Mucosa of rectum (tissue), 2 donors: ENCODE measurements around the gene RARB.

ENCODE experiments used
- H3K27ac ChIP-seq, 2 donors: one replicate each; pipeline ENCODE4 v1.7.0; 2013; ENCODE audit warnings: inconsistent platforms in 2 of 2, low read depth in 2 of 2, low read length in 2 of 2
- H3K27me3 ChIP-seq, 2 donors: one replicate each; pipeline ENCODE4 v1.7.0; 2013; ENCODE audit warnings: low read length in 2 of 2; ENCODE audit not compliant: control insufficient read depth in 2 of 2, insufficient read depth in 2 of 2
- H3K36me3 ChIP-seq, 2 donors: one replicate each; pipeline ENCODE4 v1.7.0; 2013; ENCODE audit warnings: low read length in 2 of 2; ENCODE audit not compliant: control insufficient read depth in 2 of 2, insufficient read depth in 2 of 2
- H3K4me1 ChIP-seq, 2 donors: one replicate each; pipeline ENCODE4 v1.7.0; 2013; ENCODE audit warnings: low read length in 2 of 2, mild to moderate bottlenecking in 1 of 2; ENCODE audit not compliant: control insufficient read depth in 2 of 2, insufficient read depth in 2 of 2
- H3K4me3 ChIP-seq, 2 donors: one replicate each; pipeline ENCODE4 v1.7.0; 2013; ENCODE audit warnings: low read length in 2 of 2
- H3K9ac ChIP-seq, 2 donors: one replicate each; pipeline ENCODE4 v1.7.0; 2013; ENCODE audit warnings: low read length in 2 of 2, low read depth in 1 of 2, mild to moderate bottlenecking in 1 of 2
- H3K9me3 ChIP-seq, 2 donors: one replicate each; pipeline ENCODE4 v1.7.0; 2013; ENCODE audit warnings: low read length in 2 of 2; ENCODE audit not compliant: control insufficient read depth in 2 of 2
- donor health status: healthy.
- donor health status: Normal muscosa, but diverticular disease.

The RARB gene

GRCh38 chr3:25604107-25604805 lies 176.2 kb downstream of the RARB start:
- Histone ChIP-seq H3K9me3 (no peaks in the 10 kb centered on the region), H3K27ac (no peak overlapping the region), H3K4me3 (no peak overlapping the region), H3K27me3 (no peaks in the 10 kb centered on the region), H3K9ac (no peak overlapping the region), H3K36me3 (peaks cover 51 to 60% of the 10 kb centered on the region in 2 donors), H3K4me1 (no peaks in the 10 kb centered on the region)

- H3K9me3 ChIP-seq, result no peaks in the 10 kb centered on the region
- H3K4me1 ChIP-seq, result no peaks in the 10 kb centered on the region
- no peak overlapping the region for H3K4me3 ChIP-seq
- H3K27me3 ChIP-seq, result no peaks in the 10 kb centered on the region
- no peak overlapping the region for H3K9ac ChIP-seq
- peaks cover 62 to 70% of the 10 kb centered on the region in 2 donors for H3K36me3 ChIP-seq
- no peak overlapping the region for H3K27ac ChIP-seq
Measured at GRCh38 chr3:25610167-25610566, 182.1 kb downstream of the RARB start.

DNA sequence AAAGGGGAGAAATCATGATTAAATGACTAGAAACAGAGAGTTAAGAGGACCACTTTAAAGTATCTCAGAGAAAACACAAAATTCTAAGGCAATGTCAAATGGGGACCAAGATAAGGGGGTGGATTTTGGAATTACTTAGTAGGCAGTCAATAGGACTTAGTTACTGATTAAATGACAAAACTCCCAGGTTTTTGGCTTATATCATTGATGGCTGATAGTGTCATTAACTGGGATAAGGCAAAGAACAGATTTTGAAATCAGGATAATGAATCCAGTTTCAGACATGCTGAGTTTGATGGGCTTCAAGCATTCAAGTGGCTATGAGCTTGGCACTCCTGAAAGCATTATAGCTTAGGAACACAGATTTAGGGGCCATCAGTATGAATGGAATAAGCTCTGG lies 182.7 kb downstream of the RARB start:
- H3K36me3 ChIP-seq, result peaks cover 56 to 64% of the 10 kb centered on the region in 2 donors
- no peaks in the 10 kb centered on the region for H3K4me1 ChIP-seq
- H3K27ac ChIP-seq, result no peak overlapping the region
- no peaks in the 10 kb centered on the region for H3K9me3 ChIP-seq
- no peak overlapping the region for H3K4me3 ChIP-seq
- no peaks in the 10 kb centered on the region for H3K27me3 ChIP-seq
- no peak overlapping the region for H3K9ac ChIP-seq

GRCh38 chr3:25611193-25611592 lies 183.1 kb downstream of the RARB start:
- Histone ChIP-seq H3K4me3 (no peak overlapping the region), H3K4me1 (no peaks in the 10 kb centered on the region), H3K27me3 (no peaks in the 10 kb centered on the region), H3K27ac (no peak overlapping the region), H3K36me3 (peaks cover 56 to 64% of the 10 kb centered on the region in 2 donors), H3K9ac (no peak overlapping the region), H3K9me3 (no peaks in the 10 kb centered on the region)

GRCh38 chr3:25618028-25618427 lies 190.0 kb downstream of the RARB start:
- Histone ChIP-seq H3K9ac (no peak overlapping the region), H3K27ac (no peak overlapping the region), H3K27me3 (no peaks in the 10 kb centered on the region), H3K36me3 (peaks cover 23 to 30% of the 10 kb centered on the region in 2 donors), H3K4me1 (no peaks in the 10 kb centered on the region), H3K4me3 (no peak overlapping the region), H3K9me3 (no peaks in the 10 kb centered on the region)

DNA sequence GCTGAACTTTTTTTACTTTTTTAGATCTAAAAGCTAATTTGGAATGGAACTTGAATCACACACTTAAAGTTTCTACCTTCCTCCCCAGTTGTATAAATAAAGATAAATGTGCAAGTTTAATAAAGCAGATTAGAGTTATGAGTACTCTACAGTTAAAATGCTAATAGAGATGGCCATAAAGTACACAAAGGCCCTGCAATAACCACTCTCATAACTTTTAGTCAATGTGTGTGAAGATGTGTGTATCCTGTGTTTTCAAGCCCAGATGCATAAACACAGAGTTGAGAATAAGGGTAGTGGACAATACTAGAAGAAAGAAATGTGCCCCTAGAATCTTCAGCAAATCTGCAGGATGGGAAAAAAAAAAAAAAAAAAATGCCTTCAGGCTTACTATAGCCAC lies 191.3 kb downstream of the RARB start:
- Histone ChIP-seq H3K4me3 (no peak overlapping the region), H3K4me1 (no peaks in the 10 kb centered on the region), H3K27ac (no peak overlapping the region), H3K9me3 (no peaks in the 10 kb centered on the region), H3K27me3 (no peaks in the 10 kb centered on the region), H3K9ac (no peak overlapping the region), H3K36me3 (peaks cover 30 to 32% of the 10 kb centered on the region in 2 donors)

GRCh38 chr3:25620493-25620892 lies 192.4 kb downstream of the RARB start:
- H3K9me3 ChIP-seq, result no peaks in the 10 kb centered on the region
- H3K36me3 ChIP-seq, result peaks cover 34 to 40% of the 10 kb centered on the region in 2 donors
- no peak overlapping the region for H3K4me3 ChIP-seq
- no peaks in the 10 kb centered on the region for H3K4me1 ChIP-seq
- H3K9ac ChIP-seq, result no peak overlapping the region
- H3K27me3 ChIP-seq, result no peaks in the 10 kb centered on the region
- H3K27ac ChIP-seq, result no peak overlapping the region

DNA sequence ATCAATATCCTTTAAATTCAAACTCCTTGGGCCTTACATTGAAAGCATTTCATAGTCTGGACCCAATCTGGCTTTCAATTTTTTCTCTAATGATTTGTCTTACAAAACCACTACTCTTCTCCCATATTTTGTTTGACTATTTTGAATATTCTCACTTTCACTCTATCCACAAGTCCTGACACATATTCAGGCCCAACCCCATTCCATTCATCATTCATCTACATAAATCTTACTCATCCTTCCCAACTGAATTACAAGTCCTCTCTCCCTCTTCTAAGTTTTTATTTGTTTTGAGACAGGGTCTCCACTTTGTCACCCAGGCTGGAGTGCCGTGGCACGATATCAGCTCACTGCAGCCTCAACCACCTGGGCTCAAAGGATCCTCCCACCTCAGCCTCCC lies 193.0 kb downstream of the RARB start:
- Histone ChIP-seq H3K36me3 (peaks cover 36 to 43% of the 10 kb centered on the region in 2 donors), H3K9me3 (no peaks in the 10 kb centered on the region), H3K4me1 (no peaks in the 10 kb centered on the region), H3K9ac (no peak overlapping the region), H3K27me3 (no peaks in the 10 kb centered on the region), H3K27ac (no peak overlapping the region), H3K4me3 (no peak overlapping the region)

GRCh38 chr3:25631989-25632388 lies 203.9 kb downstream of the RARB start:
- H3K27me3 ChIP-seq, result no peaks in the 10 kb centered on the region
- H3K36me3 ChIP-seq, result peaks cover 30 to 55% of the 10 kb centered on the region in 2 donors
- H3K4me3 ChIP-seq, result no peak overlapping the region
- H3K9ac ChIP-seq, result no peak overlapping the region
- no peaks in the 10 kb centered on the region for H3K9me3 ChIP-seq
- H3K27ac ChIP-seq, result no peak overlapping the region
- no peaks in the 10 kb centered on the region for H3K4me1 ChIP-seq

DNA sequence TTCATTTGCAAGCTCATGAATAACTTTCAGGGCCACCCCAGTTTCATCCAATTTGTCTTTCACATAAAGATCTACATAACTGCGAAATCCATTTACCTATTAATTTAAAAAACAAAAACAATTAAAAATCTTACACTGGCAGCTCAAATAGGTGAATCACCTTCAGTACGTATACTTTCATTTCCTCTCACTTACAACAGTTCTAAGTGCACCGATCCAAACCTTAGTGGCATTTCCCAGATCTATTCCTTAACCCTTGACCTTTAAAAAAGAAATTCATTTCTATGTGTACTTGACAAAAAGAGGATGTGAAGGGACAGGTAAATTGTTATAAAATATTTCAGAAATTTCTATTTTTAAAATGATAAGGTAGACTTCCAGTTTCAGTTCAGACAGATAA lies 205.9 kb downstream of the RARB start:
- H3K9me3 ChIP-seq, result no peaks in the 10 kb centered on the region
- no peak overlapping the region for H3K9ac ChIP-seq
- no peak overlapping the region for H3K27ac ChIP-seq
- H3K36me3 ChIP-seq, result peaks cover 18 to 46% of the 10 kb centered on the region in 2 donors
- H3K4me3 ChIP-seq, result no peak overlapping the region
- no peaks in the 10 kb centered on the region for H3K4me1 ChIP-seq
- no peaks in the 10 kb centered on the region for H3K27me3 ChIP-seq
